Activated T-helper 2 cell treated with anti-CD3 and anti-CD28 coated beads, Interferon-gamma antibody, Interleukin-2, Interleukin-4, amounts not matched to agents 10 μg/mL and 5 μg/mL and 100 μg/mL, durations not matched to agents 14 hours and 24 hours and 36 hours (primary cell): ENCODE data around the gene TNFRSF25. TPM values are rescaled to one million over a fixed set of nuclear protein-coding genes. Genes with fewer than 3 reads are reported as not detected.

Experiments used
- DNase-seq: peaks from one replicate; pipeline ENCODE4 v3.0.0; 2021; ENCODE audit warnings: low spot score
- H3K27ac Mint-ChIP-seq: one replicate; pipeline ENCODE4 v1.8.0; 2021; ENCODE audit warnings: mixed read lengths
- H3K27me3 Mint-ChIP-seq: one replicate; pipeline ENCODE4 v1.8.0; 2021; ENCODE audit warnings: low read depth, mixed read lengths
- H3K36me3 Mint-ChIP-seq: one replicate; pipeline ENCODE4 v1.8.0; 2021; ENCODE audit warnings: low read depth, mixed read lengths
- H3K4me1 Mint-ChIP-seq: one replicate; pipeline ENCODE4 v1.8.0; 2021; ENCODE audit warnings: low read depth, mixed read lengths
- H3K4me3 Mint-ChIP-seq: one replicate; pipeline ENCODE4 v1.8.0; 2021; ENCODE audit warnings: low read depth, mild to moderate bottlenecking, moderate library complexity, mixed read lengths
- H3K9me3 Mint-ChIP-seq: one replicate; pipeline ENCODE4 v1.8.0; 2021; ENCODE audit warnings: mixed read lengths
- intact Hi-C: fragments of 100-400 bp; cut with micrococcal nuclease; formaldehyde crosslinking; loops from one replicate; pipeline ENCODE4 v1.15.1; 2023
- total RNA-seq: library from RNA; stranded (reverse); gene quantifications from 2 replicates; pipeline ENCODE4 v1.2.3, GENCODE V29; 2022

TNFRSF25 gene
- total RNA-seq, 1 donor from 2014 or later = 89.7 TPM

- Mint-ChIP-seq H3K9me3 (no peaks in the 10 kb centered on the region), H3K27me3 (no peaks in the 10 kb centered on the region), H3K36me3 (no peaks in the 10 kb centered on the region), H3K4me1 (no peaks in the 10 kb centered on the region), H3K27ac (no peak overlapping the region), H3K4me3 (no peak overlapping the region)
- DNase-seq = no peak
- intact Hi-C loops = no loop called here
Observed at GRCh38 chr1:6476483-6476882, 10.5 kb upstream of the TNFRSF25 start.

DNA sequence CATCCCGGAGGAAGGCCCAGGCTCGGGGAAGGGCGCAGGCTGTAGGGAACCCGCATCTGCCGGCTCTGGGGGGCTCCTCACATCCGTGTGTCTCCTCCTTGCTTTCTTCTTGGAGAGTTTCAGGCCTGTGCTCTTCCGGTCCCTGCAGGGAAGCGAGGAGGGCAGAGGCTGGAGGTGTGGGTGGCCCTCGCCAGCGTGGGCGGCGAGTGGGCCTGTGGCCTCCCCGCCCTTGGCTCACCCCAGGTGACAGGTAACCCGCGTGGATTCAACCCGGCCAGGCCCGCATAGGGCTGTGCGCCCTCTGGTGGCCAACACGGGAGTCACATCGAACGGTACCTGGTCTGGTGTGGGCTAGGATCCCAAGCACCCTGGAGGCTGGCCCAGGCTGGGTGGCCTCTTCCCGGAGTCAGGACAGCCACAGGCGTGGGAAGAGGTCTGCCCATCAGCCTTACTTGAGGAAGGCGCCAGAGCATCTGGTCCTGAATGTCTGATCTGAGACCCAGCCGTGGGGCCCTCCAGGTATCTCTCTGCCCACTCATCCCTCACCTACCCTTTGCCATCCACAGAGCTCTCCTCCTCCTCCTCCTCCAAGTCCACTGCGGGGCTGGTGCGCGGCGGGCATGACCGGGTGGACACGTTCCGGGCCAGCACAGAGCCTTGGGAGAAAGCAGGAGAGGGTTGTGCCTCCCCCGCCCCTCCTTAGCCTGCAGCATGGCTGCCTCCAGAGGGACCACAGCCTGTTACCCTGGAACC, 9.6 kb upstream of the TNFRSF25 start:
- intact Hi-C loops = no loop called here

GRCh38 chr1:6474815-6475282, 8.9 kb upstream of the TNFRSF25 start:
- intact Hi-C loops = no loop called here
- Mint-ChIP-seq H3K4me3 (no peak overlapping the region), H3K9me3 (no peaks in the 10 kb centered on the region), H3K36me3 (no peaks in the 10 kb centered on the region), H3K27ac (no peak overlapping the region), H3K4me1 (no peaks in the 10 kb centered on the region), H3K27me3 (no peaks in the 10 kb centered on the region)
- no peak for DNase-seq

More for the DNA sequence above, 9.6 kb upstream of the TNFRSF25 start:
- peak; percentile 66 for DNase-seq
- Mint-ChIP-seq H3K4me3 (no peak overlapping the region), H3K36me3 (no peaks in the 10 kb centered on the region), H3K27ac (no peak overlapping the region), H3K4me1 (no peaks in the 10 kb centered on the region), H3K27me3 (no peaks in the 10 kb centered on the region), H3K9me3 (no peaks in the 10 kb centered on the region)

GRCh38 chr1:6473974-6474814, 8.2 kb upstream of the TNFRSF25 start:
- Mint-ChIP-seq H3K27me3 (no peaks in the 10 kb centered on the region), H3K36me3 (no peaks in the 10 kb centered on the region), H3K9me3 (no peaks in the 10 kb centered on the region), H3K4me3 (no peak overlapping the region), H3K27ac (no peak overlapping the region), H3K4me1 (no peaks in the 10 kb centered on the region)
- intact Hi-C loops = no loop called here
- no peak for DNase-seq

- H3K4me1 Mint-ChIP-seq = no peaks in the 10 kb centered on the region
- no peak overlapping the region for H3K4me3 Mint-ChIP-seq
- no peak overlapping the region for H3K27ac Mint-ChIP-seq
- H3K27me3 Mint-ChIP-seq = no peaks in the 10 kb centered on the region
- intact Hi-C loops = no loop called here
- no peak for DNase-seq
- H3K9me3 Mint-ChIP-seq = no peaks in the 10 kb centered on the region
- H3K36me3 Mint-ChIP-seq = no peaks in the 10 kb centered on the region
Observed at GRCh38 chr1:6473156-6473555, 7.2 kb upstream of the TNFRSF25 start.

- intact Hi-C loops = no loop called here
- Mint-ChIP-seq H3K4me3 (no peak overlapping the region), H3K4me1 (no peaks in the 10 kb centered on the region), H3K36me3 (no peaks in the 10 kb centered on the region), H3K27me3 (no peaks in the 10 kb centered on the region), H3K27ac (no peak overlapping the region), H3K9me3 (no peaks in the 10 kb centered on the region)
- no peak for DNase-seq
Observed at GRCh38 chr1:6472391-6472790, 6.4 kb upstream of the TNFRSF25 start.

DNA sequence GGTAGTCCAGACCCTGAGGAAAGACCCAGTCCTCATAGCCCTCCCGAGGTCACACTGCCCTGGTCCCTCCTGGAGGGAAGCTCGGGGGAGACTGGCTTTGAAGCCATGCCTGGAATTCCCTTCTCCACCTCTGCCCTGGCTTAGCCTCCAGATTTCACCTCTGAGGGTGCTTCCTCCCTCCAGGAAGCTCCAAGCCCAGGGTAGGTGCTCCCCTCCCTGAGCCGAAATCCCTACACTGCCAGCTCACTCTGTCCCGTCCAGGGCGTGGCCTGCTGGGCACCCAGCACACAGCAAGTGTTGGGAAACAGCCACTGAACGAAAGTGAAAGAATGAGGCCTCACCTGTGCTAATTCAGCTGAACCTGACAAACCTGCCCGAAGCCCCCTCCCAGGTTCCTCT, 6.0 kb upstream of the TNFRSF25 start:
- H3K27ac Mint-ChIP-seq = no peak overlapping the region
- no peaks in the 10 kb centered on the region for H3K9me3 Mint-ChIP-seq
- H3K36me3 Mint-ChIP-seq = no peaks in the 10 kb centered on the region
- no peak for DNase-seq
- intact Hi-C loops = no loop called here
- no peaks in the 10 kb centered on the region for H3K4me1 Mint-ChIP-seq
- no peaks in the 10 kb centered on the region for H3K27me3 Mint-ChIP-seq
- H3K4me3 Mint-ChIP-seq = no peak overlapping the region

DNA sequence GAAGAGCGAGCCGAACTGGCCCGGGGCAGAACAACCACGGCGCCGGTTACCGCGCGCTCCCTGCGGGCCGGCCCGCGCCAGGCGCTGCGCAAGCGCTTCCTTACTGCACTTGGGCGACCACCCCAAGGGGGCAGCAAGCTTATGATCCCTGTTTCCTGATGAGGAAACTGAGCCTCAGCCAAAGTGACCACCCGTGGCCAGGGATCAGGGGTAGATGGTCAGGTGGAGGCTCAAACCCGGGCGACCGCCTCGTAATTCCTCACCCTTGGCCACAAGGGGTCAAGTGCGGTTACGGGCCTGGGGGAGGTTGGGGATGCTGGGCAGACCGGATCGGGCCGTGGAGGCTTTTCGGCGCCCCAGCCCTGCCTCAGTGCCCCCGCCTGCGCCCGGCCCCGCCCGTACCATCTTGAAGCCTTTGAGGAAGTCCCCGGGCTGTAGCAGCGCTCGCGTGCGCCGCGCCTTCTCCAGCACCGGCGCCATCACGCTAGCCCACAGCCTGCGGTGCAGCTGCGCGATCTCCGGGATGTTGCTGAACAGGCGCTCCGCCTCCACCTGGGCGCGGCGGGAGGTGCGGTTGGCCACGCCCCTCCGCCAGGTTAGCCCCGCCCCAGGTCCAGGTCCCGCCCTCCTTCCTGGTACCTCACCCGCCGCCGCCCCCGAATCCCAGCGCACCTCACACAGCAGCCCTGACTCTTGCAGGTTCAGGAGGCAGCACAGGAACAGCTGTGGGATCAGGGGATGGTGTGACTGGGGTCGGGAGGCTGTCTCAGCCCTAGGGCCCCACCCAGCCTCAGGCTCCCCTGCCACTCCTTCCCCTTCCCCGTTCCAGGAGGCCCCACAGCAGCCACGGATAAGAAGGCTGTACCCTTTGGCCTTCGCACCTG, 5.4 kb upstream of the TNFRSF25 start:
- Mint-ChIP-seq H3K27ac (no peak overlapping the region), H3K9me3 (no peaks in the 10 kb centered on the region), H3K4me1 (no peaks in the 10 kb centered on the region)

GRCh38 chr1:6470132-6471085, 4.4 kb upstream of the TNFRSF25 start:
- Mint-ChIP-seq H3K4me3 (no peak overlapping the region), H3K36me3 (peaks cover under 1% of the 10 kb centered on the region), H3K27ac (no peak overlapping the region), H3K4me1 (no peaks in the 10 kb centered on the region), H3K27me3 (no peaks in the 10 kb centered on the region), H3K9me3 (no peaks in the 10 kb centered on the region)
- no peak for DNase-seq
- intact Hi-C loops = no loop called here

More for the DNA sequence above, 5.4 kb upstream of the TNFRSF25 start:
- H3K27me3 Mint-ChIP-seq = no peaks in the 10 kb centered on the region
- no peaks in the 10 kb centered on the region for H3K36me3 Mint-ChIP-seq
- no peak for DNase-seq
- no peak overlapping the region for H3K4me3 Mint-ChIP-seq
- intact Hi-C loops = no loop called here

DNA sequence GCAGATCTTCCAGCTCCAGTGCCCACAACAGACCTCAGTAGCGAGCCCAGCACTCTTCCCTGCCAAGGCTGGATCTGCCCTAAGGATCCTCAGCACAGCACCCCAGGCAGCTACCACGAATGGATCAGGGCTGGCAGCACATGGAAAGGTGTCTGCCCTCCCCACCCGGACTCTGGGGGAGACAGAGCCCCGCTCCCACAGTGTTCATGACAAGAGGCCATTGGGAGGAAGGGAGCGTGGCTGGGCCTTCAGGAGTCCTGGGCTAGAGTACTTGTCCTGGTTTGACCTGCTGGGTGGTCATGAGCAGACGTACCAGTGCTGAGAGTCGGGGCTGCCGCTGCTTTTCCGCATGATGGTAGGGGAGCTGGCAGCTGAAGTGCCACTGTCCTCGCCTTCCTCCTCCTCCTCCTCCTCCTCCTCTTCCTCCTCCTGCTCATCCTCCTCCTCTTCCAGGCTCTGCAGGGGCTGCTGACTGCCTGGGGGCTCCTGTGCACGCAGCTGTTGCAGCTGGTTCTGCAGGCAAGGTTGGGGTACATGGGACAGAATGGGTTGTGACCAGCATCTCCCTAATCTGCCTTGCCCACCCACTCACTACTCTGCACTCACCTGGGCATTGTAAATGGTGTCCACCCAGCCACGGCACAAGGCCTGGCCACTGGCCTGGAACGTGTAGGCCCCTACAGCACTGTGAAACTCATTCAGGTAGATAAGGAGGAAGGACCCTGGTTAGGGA, 2.9 kb upstream of the TNFRSF25 start:
- Mint-ChIP-seq H3K9me3 (no peaks in the 10 kb centered on the region), H3K4me3 (no peak overlapping the region), H3K36me3 (peaks cover 12% of the 10 kb centered on the region), H3K27me3 (no peaks in the 10 kb centered on the region), H3K4me1 (peaks cover 9% of the 10 kb centered on the region), H3K27ac (no peak overlapping the region)
- DNase-seq = no peak
- intact Hi-C loops = no loop called here
